NCI-H1417 (cell line): ENCODE measurements around the gene CDH6.

ENCODE experiments used
- DNase-seq, 3 experiments: peaks; one replicate each; lab custom pipeline; 2025; lab: John Stamatoyannopoulos, UW

Gene CDH6

DNA sequence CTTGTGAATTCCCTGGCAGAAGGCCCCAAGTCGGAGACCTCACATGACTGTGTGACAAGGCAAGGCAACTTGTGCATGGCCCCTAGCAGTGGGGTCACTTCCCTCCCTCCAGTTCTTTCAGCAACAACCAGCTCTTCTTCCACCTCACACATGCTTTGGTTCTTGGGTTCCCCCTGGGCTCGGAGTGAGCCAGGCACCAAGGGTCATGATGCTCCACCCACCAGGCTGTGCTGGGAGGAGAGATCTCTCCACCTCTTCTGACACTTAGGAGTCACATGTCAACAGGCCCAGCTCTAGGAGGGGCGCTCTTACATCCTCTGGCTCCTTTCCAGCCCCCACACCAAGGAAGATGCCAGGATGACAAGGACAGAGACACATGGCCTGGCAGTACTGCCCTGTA lies 56.7 kb downstream of the CDH6 start:
- DNase-seq = no peak

GRCh38 chr5:31251032-31251431 lies 57.5 kb downstream of the CDH6 start:
- DNase-seq = no peak

GRCh38 chr5:31255041-31255440 lies 61.6 kb downstream of the CDH6 start:
- DNase-seq = peak in 2 of 3 experiments; percentile 11 to 61

- DNase-seq = no peak
These were observed 74.8 kb downstream of the CDH6 start for GRCh38 chr5:31268256-31268655.

- no peak for DNase-seq
These were observed 75.2 kb downstream of the CDH6 start for GRCh38 chr5:31268686-31269085.

DNA sequence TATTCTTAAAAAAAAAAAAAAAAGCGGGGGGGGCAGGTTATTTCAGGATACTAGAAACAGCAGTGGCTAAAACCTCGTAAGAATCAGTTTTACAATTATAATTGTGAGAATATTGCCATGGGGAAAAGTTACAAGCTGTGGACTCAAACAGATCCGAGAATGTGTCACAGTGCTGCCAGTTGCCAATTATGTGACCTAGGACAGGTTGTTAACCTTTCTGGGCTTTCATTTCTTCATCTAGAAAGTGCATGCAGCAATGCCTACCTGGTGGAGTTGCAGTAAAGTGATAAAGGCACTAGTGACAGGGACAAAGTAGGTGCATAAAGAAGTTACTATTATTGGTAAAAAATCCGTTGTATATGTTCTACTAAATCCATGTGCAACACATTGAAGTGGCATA lies 75.8 kb downstream of the CDH6 start:
- DNase-seq = no peak

GRCh38 chr5:31270396-31270795 lies 76.9 kb downstream of the CDH6 start:
- peak in 2 of 3 experiments; percentile 20 to 74 for DNase-seq

GRCh38 chr5:31271567-31271966 lies 78.1 kb downstream of the CDH6 start:
- no peak for DNase-seq

- peak in 1 of 3 experiments; percentile 30 for DNase-seq
These were observed 79.7 kb downstream of the CDH6 start for GRCh38 chr5:31273161-31273560.

DNA sequence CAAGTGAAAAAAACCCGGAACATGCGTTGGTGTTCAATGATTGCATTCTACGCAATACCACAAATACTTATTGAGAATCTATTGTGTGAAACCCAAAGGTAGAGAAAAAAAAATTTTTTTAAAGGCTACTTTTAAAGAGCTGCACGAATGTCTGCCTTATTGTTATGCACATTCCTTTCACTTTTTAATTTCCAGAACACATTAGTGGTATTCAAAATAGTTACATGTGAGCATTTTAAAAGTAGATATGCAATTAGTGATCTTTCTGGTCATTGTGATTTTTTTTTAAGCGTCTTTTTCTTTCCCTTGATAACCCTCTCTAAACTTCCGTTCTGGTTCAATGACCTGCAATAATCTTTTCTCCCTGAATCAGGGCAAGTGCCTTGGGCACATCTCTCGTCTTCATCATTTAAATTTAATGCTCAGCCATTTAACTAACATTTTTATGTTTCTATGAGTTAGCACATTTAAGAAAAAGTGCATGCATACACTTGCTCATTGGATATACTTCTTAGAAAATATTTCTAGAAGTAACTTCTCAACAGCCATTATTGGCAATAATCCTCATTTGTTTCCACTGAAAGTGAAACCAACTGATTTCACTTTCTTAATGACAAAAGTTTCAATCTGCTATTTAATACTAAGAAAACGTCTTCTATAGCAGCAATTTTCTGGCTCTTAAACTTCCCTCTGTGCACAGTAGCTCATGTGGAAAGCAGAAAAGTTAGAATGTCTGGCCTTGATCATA lies 80.3 kb downstream of the CDH6 start:
- DNase-seq = no peak

- DNase-seq = no peak
These were observed 86.7 kb downstream of the CDH6 start for GRCh38 chr5:31280210-31280609.

- DNase-seq = no peak
These were observed 89.8 kb downstream of the CDH6 start for GRCh38 chr5:31283326-31283725.

- DNase-seq = no peak
These were observed 91.5 kb downstream of the CDH6 start for GRCh38 chr5:31285025-31285424.

DNA sequence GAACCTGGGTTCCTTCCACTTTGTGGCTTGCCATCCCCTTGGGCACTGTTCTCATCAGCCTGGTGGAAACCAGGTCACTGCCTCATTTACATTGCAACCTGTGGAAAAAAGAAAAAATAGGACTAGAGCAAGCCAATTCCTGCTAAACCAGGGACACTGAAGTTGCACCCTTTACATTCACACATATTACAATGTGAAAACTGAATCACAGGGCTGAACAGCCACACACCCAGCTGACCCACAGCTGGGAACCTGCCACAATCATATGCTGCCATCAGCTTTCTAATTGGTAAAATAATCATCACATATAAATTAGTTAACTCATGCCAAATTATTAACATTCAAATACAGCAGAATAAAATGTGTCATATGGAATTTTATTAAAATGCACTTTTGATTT lies 94.5 kb downstream of the CDH6 start:
- DNase-seq = no peak

DNA sequence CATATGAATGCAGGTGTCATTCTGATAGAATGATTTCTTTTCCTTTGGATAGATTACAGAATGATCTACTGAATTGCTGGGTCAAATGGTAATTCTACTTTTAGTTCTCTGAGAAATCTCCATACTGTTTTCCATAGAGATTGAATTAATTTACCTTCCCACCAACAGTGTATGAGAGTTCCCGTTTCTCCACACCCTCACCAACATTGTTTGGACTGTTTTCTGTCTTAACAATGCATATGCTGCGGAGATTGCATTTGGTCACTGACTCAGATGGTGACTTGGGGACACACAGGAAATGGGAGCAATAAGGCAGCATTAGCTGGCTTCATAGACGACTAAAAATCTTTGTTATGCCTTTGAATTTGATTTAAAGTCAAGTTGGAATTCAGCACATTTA lies 95.9 kb downstream of the CDH6 start:
- no peak for DNase-seq

DNA sequence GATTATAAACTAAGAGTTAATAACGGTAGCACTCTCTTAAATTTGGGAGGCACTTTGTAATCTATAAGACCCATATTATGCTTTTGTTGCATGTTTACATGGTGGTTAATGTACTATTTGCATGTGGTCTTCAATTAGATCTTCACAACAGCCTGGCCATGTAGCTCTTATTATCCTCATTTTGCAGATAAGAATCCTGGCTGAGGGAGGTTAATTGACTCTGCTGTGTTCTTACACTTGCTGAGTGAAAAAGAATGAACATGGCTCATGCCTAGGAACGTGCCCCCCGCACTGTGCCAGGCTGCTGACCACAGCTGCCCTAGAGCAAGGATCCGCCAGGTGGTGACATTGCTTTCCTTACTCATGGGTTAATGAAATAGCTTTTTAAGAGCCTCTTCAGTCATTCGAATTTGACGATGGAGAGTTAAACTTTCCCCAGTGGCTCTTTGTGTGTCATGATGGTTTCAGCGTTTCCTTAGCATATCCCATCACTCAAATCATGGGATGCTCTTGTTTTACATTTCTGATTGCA lies 97.9 kb downstream of the CDH6 start:
- DNase-seq = peak in 1 of 3 experiments; percentile 15

DNA sequence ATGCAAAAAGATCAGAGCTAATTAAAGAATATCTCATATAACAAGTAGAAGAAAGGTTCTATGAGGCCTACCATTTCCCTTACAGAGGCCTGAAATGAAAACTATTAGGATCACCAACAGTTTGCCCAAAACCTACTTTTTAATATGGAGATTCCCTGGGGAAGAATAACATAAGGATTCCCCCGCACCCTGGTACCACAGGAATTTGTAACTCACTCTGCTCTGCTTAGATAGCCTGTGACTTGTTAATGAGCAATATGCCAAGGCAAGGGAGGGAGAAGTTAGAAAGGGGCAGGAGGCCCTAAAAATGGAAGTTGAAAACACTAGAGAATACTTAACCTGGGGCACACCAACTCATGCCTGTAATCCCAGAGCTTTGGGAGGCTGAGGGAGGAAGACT lies 107.0 kb downstream of the CDH6 start:
- DNase-seq = no peak

- DNase-seq = no peak
These were observed 108.3 kb downstream of the CDH6 start for GRCh38 chr5:31301833-31302232.

DNA sequence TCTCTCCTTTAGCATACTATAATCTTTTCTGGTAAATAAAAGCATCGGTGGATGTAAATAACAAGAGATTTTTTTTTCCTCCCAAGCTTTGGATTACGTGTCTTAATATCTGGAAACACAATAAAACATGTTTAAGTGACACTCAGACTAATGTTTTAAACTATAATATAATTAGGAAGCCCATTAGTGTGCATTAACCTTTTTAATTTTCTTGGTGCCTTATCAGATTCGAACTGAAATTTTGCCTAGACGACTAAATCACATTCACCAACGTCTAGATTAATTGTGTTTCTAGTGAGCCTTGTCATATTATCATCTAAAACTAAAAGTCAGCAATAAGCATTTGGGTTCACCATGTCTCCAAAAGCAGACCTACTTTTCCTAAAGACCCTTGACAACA lies 110.2 kb downstream of the CDH6 start:
- no peak for DNase-seq

DNA sequence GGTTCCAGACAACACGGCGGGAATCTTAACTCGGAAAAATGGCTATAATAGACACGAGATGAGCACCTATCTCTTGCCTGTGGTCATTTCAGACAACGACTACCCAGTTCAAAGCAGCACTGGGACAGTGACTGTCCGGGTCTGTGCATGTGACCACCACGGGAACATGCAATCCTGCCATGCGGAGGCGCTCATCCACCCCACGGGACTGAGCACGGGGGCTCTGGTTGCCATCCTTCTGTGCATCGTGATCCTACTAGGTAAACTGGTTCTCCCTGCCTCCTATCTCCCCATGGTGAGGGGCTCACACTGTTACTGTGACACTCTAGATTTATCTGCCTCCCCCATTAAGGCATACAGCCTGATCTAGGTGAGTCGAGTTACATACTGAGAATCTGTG lies 124.2 kb downstream of the CDH6 start:
- DNase-seq = no peak

- no peak for DNase-seq
These were observed 125.8 kb downstream of the CDH6 start for GRCh38 chr5:31319335-31319734.

DNA sequence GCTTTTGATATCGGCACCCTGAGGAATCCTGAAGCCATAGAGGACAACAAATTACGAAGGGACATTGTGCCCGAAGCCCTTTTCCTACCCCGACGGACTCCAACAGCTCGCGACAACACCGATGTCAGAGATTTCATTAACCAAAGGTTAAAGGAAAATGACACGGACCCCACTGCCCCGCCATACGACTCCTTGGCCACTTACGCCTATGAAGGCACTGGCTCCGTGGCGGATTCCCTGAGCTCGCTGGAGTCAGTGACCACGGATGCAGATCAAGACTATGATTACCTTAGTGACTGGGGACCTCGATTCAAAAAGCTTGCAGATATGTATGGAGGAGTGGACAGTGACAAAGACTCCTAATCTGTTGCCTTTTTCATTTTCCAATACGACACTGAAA lies 129.5 kb downstream of the CDH6 start:
- DNase-seq = no peak

DNA sequence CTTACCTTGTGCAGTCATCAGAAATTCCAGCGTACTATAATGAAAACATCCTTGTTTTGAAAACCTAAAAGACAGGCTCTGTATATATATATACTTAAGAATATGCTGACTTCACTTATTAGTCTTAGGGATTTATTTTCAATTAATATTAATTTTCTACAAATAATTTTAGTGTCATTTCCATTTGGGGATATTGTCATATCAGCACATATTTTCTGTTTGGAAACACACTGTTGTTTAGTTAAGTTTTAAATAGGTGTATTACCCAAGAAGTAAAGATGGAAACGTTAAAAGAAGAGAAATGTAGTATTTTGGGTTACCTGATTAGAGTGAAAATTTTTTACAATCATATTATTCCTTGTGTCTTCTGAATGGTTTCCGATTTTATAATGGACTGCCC lies 131.4 kb downstream of the CDH6 start:
- no peak for DNase-seq
